HepG2 (cell line): ENCODE data around the gene SMAP1. TPM values are rescaled to one million over a fixed set of nuclear protein-coding genes. Genes with fewer than 3 reads are reported as not detected.

Experiments
- ATAC-seq: fragments of 200-7000 bp; cut with Tn5 transposase; 3 replicates; pipeline ENCODE4 v1.9.1; 2020; ENCODE audit warnings: mild to moderate bottlenecking, moderate library complexity
- BruUV-seq: library from RNA; stranded (reverse); fragments of 400-500 nt; replicated peaks from 2 replicates; lab custom pipeline; 2021; lab: Mats Ljungman, UMichigan
- CTCF ChIA-PET: fragments of 300-600 bp; formaldehyde crosslinking; extraction: SDS; loops from one replicate; lab custom pipeline; 2021; ENCODE audit warnings: low total read pairs, inconsistent platforms, low intra/inter-chr PET ratio; lab: Yijun Ruan, JAX
- POLR2A ChIA-PET: fragments of 350-600 bp; sonication (Branson Sonifier 250); formaldehyde crosslinking; loops from one replicate; lab custom pipeline; 2020; ENCODE audit warnings: antibody characterized with exemption, inconsistent platforms; lab: Yijun Ruan, JAX
- DNase-seq: peaks from one replicate; pipeline ENCODE4 v3.0.0-alpha.2; 2015; ENCODE audit warnings: low spot score
- FAIRE-seq: peaks from 3 replicates; lab custom pipeline; 2011; peaks lifted over from hg19 to GRCh38; lab: Jason Lieb, UNC
- H2AFZ ChIP-seq: one replicate; pipeline ENCODE4 v1.6.1; 2011; ENCODE audit warnings: low read length, inconsistent platforms
- H3K27ac ChIP-seq: fragments of 300-600 bp; 3 replicates; pipeline ENCODE4 v1.8.0; 2011; ENCODE audit warnings: mixed run types, mild to moderate bottlenecking, mixed read lengths, low read length, inconsistent platforms; ENCODE audit not compliant: insufficient read depth; ENCODE audit errors: extremely low read length
- H3K27me3 ChIP-seq, 2 experiments: fragments of 200-600 bp in 1 of 2; 2 replicates in 1 of 2; 3 replicates in 1 of 2; pipeline versions ENCODE4 v1.6.0 to v1.8.0; 2011; ENCODE audit warnings: low read length in 2 of 2, mild to moderate bottlenecking in 2 of 2, moderate library complexity in 2 of 2, inconsistent platforms in 1 of 2; ENCODE audit not compliant: insufficient read depth in 2 of 2, control insufficient read depth in 1 of 2
- H3K36me3 ChIP-seq, 2 experiments: fragments of 200-600 bp in 1 of 2; replicated peaks in 1 of 2; 2 replicates in 1 of 2; 3 replicates in 1 of 2; pipeline versions ENCODE4 v1.5.1 to v1.8.0; 2011; ENCODE audit warnings: low read length in 2 of 2, inconsistent platforms in 1 of 2; ENCODE audit not compliant: insufficient read depth in 2 of 2, control insufficient read depth in 1 of 2
- H3K4me1 ChIP-seq: 2 replicates; pipeline ENCODE4 v1.5.1; 2012; ENCODE audit warnings: low read length, inconsistent platforms; ENCODE audit not compliant: insufficient read depth
- H3K4me2 ChIP-seq: 2 replicates; pipeline ENCODE4 v1.6.0; 2011; ENCODE audit warnings: low read depth, low read length, inconsistent platforms
- H3K4me3 ChIP-seq, 3 experiments: fragments of 200-600 bp in 1 of 3; sonication (generic), shearing (Covaris generic) in 1 of 3; replicated peaks in 1 of 3; 2 replicates each; pipeline ENCODE4 v1.5.1; 2011 to 2016; ENCODE audit warnings: low read length in 3 of 3, inconsistent platforms in 2 of 3, low read depth in 2 of 3, mild to moderate bottlenecking in 2 of 3, control low read depth in 1 of 3, mixed read lengths in 1 of 3; ENCODE audit not compliant: insufficient read depth in 1 of 3
- H3K79me2 ChIP-seq: one replicate; pipeline ENCODE4 v1.6.1; 2011; ENCODE audit warnings: low read length, inconsistent platforms; ENCODE audit not compliant: insufficient read depth
- H3K9ac ChIP-seq: 2 replicates; pipeline ENCODE4 v1.6.0; 2011; ENCODE audit warnings: mild to moderate bottlenecking, low read depth, low read length, inconsistent platforms; ENCODE audit not compliant: insufficient read depth
- H3K9me3 ChIP-seq: 2 replicates; pipeline ENCODE4 v1.5.1; 2012; ENCODE audit warnings: mild to moderate bottlenecking, low read length
- H4K20me1 ChIP-seq: 2 replicates; pipeline ENCODE4 v1.6.0; 2011; ENCODE audit warnings: inconsistent platforms, mild to moderate bottlenecking, low read length, moderate library complexity; ENCODE audit not compliant: insufficient read depth
- ADNP ChIP-seq: sonication (generic); formaldehyde crosslinking; IDR thresholded peaks from 2 replicates; pipeline ENCODE4 v1.4.0; 2020; ENCODE audit warnings: missing genetic modification reagents
- ATM ChIP-seq: fragments of 450-650 bp; IDR thresholded peaks from 2 replicates; pipeline ENCODE4 v1.7.1; 2017; ENCODE audit warnings: mild to moderate bottlenecking, borderline replicate concordance
- FOXP1 ChIP-seq, 2 experiments: fragments of 450-650 bp in 1 of 2; IDR thresholded peaks; 2 replicates each; pipeline ENCODE4 v1.6.1; 2017 to 2018; ENCODE audit warnings: antibody characterized with exemption in 1 of 2
- PTBP1 ChIP-seq: fragments of 200-400 bp; formaldehyde crosslinking; IDR thresholded peaks from 2 replicates; pipeline ENCODE4 v1.6.1; 2018; ENCODE audit warnings: low read length, low read depth; ENCODE audit not compliant: poor library complexity, severe bottlenecking
- REL ChIP-seq: sonication (generic); formaldehyde crosslinking; conservative IDR thresholded peaks from 2 replicates; pipeline ENCODE4 v1.8.0; 2022; ENCODE audit warnings: mild to moderate bottlenecking, missing genetic modification reagents, moderate library complexity
- TBP ChIP-seq: sonication (generic); formaldehyde crosslinking; IDR thresholded peaks from 2 replicates; pipeline ENCODE4 v1.5.0; 2020; ENCODE audit warnings: missing genetic modification reagents
- TBX2 ChIP-seq: sonication (generic); formaldehyde crosslinking; IDR thresholded peaks from 2 replicates; pipeline ENCODE4 v1.5.0; 2020; ENCODE audit warnings: missing genetic modification reagents, mild to moderate bottlenecking, borderline replicate concordance
- YY1 ChIP-seq: IDR thresholded peaks from 2 replicates; pipeline ENCODE4 v1.6.1; 2011; ENCODE audit warnings: low read length, low read depth, moderate library complexity, mild to moderate bottlenecking; ENCODE audit not compliant: insufficient read depth, insufficient replicate concordance
- ZBTB1 ChIP-seq: sonication (generic); formaldehyde crosslinking; IDR thresholded peaks from 2 replicates; pipeline ENCODE4 v1.4.0; 2020; ENCODE audit warnings: missing genetic modification reagents, borderline replicate concordance
- ZNF121 ChIP-seq: sonication (generic); formaldehyde crosslinking; IDR thresholded peaks from 2 replicates; pipeline ENCODE4 v1.5.0; 2020; ENCODE audit warnings: mild to moderate bottlenecking, missing genetic modification reagents
- ZNF232 ChIP-seq: sonication (generic); formaldehyde crosslinking; IDR thresholded peaks from 2 replicates; pipeline ENCODE4 v1.4.0; 2020; ENCODE audit warnings: missing genetic modification reagents, borderline replicate concordance
- ZNF644 ChIP-seq: IDR thresholded peaks from 2 replicates; pipeline ENCODE4 v1.6.1; 2016; ENCODE audit warnings: low read depth
- WGBS: methylation state at CpG from one replicate; pipeline ENCODE4 v1.1.6; 2017; ENCODE audit warnings: low lambda C conversion rate; 5-methylcytosine and 5-hydroxymethylcytosine counted together
- in situ Hi-C: cut with HindIII; loops from 2 replicates; pipeline ENCODE4 v1.10.0; 2017; ENCODE audit warnings: low pct_unique_long_range_greater_than_20kb; ENCODE audit not compliant: extremely low pct_ligation_motif_present
- intact Hi-C: fragments of 100-400 bp; cut with micrococcal nuclease; formaldehyde crosslinking; loops from one replicate; pipeline ENCODE4 v1.10.0; 2022; ENCODE audit not compliant: unreplicated experiment
- polyA plus RNA-seq, 8 experiments: library from polyadenylated mRNA; depleted of rRNA in 3 of 8; stranded (reverse) in 7 of 8; unstranded in 1 of 8; fragments of >200 nt; fragmentation: Illumina TruSeq in 4 of 8; extraction: Trizol in 4 of 8; gene quantifications; 2 replicates each; pipeline versions ENCODE4 v1.2.1 to v1.2.3, GENCODE V29; 2011 to 2016; ENCODE audit warnings: low read depth in 4 of 8, missing spikeins in 1 of 8, mixed read lengths in 1 of 8; ENCODE audit not compliant: insufficient read depth in 1 of 8
- total RNA-seq, 5 experiments: library from RNA; depleted of rRNA; stranded (reverse); fragments of >200 nt; fragmentation: Illumina TruSeq; extraction: Trizol; gene quantifications; 2 replicates each; pipeline ENCODE4 v1.2.3, GENCODE V29; 2016; ENCODE audit warnings: low read depth in 1 of 5
- TF ChIP-seq, protein P1 (sequence below): sonication (generic); formaldehyde crosslinking; IDR thresholded peaks from 2 replicates; pipeline ENCODE4 v1.9.0; 2021; ENCODE audit warnings: missing genetic modification reagents, borderline replicate concordance
- TF ChIP-seq, protein P2 (sequence below): sonication (generic); formaldehyde crosslinking; IDR thresholded peaks from 2 replicates; pipeline ENCODE4 v1.4.0; 2020; ENCODE audit warnings: missing genetic modification reagents, low read depth, mild to moderate bottlenecking, borderline replicate concordance
- TF ChIP-seq, protein P3 (sequence below): sonication (generic); formaldehyde crosslinking; IDR thresholded peaks from 2 replicates; pipeline ENCODE4 v1.4.0; 2020; ENCODE audit warnings: missing genetic modification reagents

The SMAP1 gene
- total and polyA plus RNA-seq, 2 of the 13 experiments (the other 11 are each of a cell fraction or from before 2014, with no cell fraction given), result 13.4 to 17.8 TPM

DNA sequence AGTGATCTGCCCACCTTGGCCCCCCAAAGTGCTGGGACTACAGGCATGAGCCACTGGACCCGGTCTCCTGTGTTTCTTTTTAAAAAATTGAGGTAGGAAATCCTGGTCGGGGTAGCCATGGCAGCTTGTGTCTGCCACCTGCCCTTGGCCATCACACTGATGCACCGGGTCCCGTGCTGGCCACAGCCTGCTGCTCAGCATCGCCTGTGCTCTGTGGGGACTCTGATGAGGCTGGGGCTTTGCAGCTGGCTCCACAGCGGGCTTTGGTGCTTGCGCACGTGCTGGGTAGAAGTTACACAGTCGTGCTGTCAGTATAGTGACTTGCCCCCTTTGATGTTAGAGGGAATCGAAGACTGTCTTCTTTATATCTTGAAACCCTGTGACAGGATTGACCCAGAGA lies 66.7 kb downstream of the SMAP1 start:
- CTCF ChIA-PET, result no interaction called here
- Histone ChIP-seq H2AFZ (no peak overlapping the region), H3K4me1 (peaks cover 6% of the 10 kb centered on the region; the same call in 1 of the 2 replicates), H3K4me2 (no peak overlapping the region), H3K27ac (no peak overlapping the region), H3K36me3 (peaks cover 0 to 2% of the 10 kb centered on the region in 2 experiments; a peak in 1 of 5 replicates), H3K27me3 (no peaks in the 10 kb centered on the region), H3K79me2 (no peaks in the 10 kb centered on the region), H3K9me3 (no peaks in the 10 kb centered on the region), H3K9ac (no peak overlapping the region), H4K20me1 (no peaks in the 10 kb centered on the region), H3K4me3 (no peak overlapping the region)
- intact Hi-C loops (no loop called here), in situ Hi-C loops (no loop called here)
- no peak for TF ChIP-seq TBP (CRISPR knock-in tag)
- no peak for TF ChIP-seq ATM
- TF ChIP-seq TBX2 (CRISPR knock-in tag), result no peak
- no peak for TF ChIP-seq FOXP1 (IDR thresholded peaks at IDR 0.05)
- TF ChIP-seq FOXP1 (CRISPR knock-in tag; IDR thresholded peaks at IDR 0.05), result no peak
- TF ChIP-seq ZBTB1, result no peak
- POLR2A ChIA-PET, result no interaction called here
- ATAC-seq (no peak), FAIRE-seq (no peak), DNase-seq (no peak)
- 97% methylated on average over 9 of the region's 10 CpGs for WGBS
- no TSS peak for BruUV-seq

DNA sequence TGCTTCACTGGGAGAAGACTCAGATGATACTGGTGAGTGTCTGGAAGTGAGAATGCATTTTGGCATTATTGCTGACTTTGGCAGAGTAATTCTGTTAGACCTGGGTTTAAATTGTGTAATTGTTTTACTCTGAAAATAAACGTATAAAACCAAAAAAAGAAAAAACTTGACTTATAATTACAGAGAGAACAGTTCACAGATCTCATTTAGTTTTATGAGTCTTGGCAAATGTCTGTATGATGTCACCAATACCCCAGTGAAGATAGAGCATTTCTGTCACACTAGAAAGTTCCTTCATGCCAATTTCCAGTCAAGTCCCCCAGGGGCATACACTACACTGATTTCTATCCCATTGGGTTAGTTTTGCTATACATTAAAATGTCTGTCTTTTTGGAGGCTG lies 67.3 kb downstream of the SMAP1 start:
- no peak overlapping the region for H3K4me3 ChIP-seq
- H3K79me2 ChIP-seq, result no peaks in the 10 kb centered on the region
- DNase-seq (no peak), FAIRE-seq (no peak), ATAC-seq (no peak)
- CTCF ChIA-PET, result no interaction called here
- POLR2A ChIA-PET, result no interaction called here
- peaks cover 0 to 2% of the 10 kb centered on the region in 2 experiments; a peak in 1 of 5 replicates for H3K36me3 ChIP-seq
- peaks cover 2% of the 10 kb centered on the region; the same call in 1 of the 2 replicates for H3K4me1 ChIP-seq
- intact Hi-C loops, result no loop called here
- H3K27me3 ChIP-seq, result no peaks in the 10 kb centered on the region
- no peak overlapping the region for H3K4me2 ChIP-seq
- H4K20me1 ChIP-seq, result no peaks in the 10 kb centered on the region
- in situ Hi-C loops, result no loop called here
- no peaks in the 10 kb centered on the region for H3K9me3 ChIP-seq
- no peak overlapping the region for H3K27ac ChIP-seq
- no TSS peak for BruUV-seq
- H3K9ac ChIP-seq, result no peak overlapping the region
- 91% methylated on average over 1 of the region's 1 CpG for WGBS
- no peak overlapping the region for H2AFZ ChIP-seq
- TF ChIP-seq YY1 (no peak), ADNP (CRISPR knock-in tag) (no peak), ZNF644 (no peak), ZNF232 (no peak), PTBP1 (no peak), REL (CRISPR knock-in tag) (no peak), ZNF121 (CRISPR knock-in tag) (no peak)
- TF ChIP-seq, protein P1, sequence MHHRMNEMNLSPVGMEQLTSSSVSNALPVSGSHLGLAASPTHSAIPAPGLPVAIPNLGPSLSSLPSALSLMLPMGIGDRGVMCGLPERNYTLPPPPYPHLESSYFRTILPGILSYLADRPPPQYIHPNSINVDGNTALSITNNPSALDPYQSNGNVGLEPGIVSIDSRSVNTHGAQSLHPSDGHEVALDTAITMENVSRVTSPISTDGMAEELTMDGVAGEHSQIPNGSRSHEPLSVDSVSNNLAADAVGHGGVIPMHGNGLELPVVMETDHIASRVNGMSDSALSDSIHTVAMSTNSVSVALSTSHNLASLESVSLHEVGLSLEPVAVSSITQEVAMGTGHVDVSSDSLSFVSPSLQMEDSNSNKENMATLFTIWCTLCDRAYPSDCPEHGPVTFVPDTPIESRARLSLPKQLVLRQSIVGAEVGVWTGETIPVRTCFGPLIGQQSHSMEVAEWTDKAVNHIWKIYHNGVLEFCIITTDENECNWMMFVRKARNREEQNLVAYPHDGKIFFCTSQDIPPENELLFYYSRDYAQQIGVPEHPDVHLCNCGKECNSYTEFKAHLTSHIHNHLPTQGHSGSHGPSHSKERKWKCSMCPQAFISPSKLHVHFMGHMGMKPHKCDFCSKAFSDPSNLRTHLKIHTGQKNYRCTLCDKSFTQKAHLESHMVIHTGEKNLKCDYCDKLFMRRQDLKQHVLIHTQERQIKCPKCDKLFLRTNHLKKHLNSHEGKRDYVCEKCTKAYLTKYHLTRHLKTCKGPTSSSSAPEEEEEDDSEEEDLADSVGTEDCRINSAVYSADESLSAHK (CRISPR knock-in tag), result no peak
- TF ChIP-seq, protein P2, sequence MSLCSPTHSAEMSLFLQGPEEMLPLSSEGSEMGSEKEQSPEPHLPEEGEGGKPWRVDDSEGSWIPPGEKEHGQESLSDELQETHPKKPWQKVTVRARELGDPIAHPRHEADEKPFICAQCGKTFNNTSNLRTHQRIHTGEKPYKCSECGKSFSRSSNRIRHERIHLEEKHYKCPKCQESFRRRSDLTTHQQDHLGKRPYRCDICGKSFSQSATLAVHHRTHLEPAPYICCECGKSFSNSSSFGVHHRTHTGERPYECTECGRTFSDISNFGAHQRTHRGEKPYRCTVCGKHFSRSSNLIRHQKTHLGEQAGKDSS (CRISPR knock-in tag), result no peak
- TF ChIP-seq, protein P3, sequence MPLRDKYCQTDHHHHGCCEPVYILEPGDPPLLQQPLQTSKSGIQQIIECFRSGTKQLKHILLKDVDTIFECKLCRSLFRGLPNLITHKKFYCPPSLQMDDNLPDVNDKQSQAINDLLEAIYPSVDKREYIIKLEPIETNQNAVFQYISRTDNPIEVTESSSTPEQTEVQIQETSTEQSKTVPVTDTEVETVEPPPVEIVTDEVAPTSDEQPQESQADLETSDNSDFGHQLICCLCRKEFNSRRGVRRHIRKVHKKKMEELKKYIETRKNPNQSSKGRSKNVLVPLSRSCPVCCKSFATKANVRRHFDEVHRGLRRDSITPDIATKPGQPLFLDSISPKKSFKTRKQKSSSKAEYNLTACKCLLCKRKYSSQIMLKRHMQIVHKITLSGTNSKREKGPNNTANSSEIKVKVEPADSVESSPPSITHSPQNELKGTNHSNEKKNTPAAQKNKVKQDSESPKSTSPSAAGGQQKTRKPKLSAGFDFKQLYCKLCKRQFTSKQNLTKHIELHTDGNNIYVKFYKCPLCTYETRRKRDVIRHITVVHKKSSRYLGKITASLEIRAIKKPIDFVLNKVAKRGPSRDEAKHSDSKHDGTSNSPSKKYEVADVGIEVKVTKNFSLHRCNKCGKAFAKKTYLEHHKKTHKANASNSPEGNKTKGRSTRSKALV, result no peak
